ENCODE measurements around the gene WDR6. TPM values are rescaled to one million over a fixed set of nuclear protein-coding genes. Genes with fewer than 3 reads are reported as not detected.

Gene WDR6
- total RNA-seq, 1 experiment from 2014 or later, result 213 TPM

DNA sequence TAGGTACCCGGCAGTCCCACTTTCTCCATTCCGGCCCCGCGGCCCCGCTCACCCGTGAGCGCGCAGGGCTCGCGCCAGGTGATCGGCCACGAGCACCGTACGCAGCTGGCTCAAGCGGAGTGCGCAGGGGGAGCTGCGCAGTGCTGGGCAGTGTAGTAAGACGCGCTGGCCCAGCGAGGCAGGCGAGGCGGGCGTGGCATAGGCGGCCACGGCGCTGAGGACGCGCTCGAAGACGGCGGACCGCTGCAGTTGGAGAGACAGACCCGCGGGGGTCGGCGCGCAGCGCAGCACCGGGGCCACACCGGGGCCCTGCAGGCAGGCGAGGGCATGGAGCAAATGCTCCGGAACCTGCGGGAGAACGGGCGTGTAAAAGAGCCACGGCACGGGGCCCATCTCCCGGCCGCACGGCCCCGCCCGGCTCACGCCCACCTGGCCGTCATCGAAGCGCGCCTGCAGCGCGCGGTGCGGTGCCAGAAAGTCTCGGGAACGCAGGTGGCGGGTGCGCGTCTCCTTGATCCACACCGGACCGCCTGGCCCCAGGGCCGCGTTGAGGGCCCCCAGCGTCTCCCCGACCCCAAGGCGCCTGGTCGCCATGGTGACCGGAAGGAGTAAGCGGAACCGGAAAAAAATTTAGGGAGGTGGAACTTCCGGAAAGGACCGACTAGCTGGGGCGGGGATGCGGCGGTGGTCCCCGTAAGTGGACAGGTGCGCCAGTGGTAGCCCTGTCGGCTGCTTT lies 10.9 kb downstream of the WDR6 start, which contains the start of gene DALRD3 (continued):
- TF ChIP-seq PRRX2 (CRISPR knock-in tag; IDR thresholded peaks at IDR 0.05), result no peak
- no peak; the same call in 1 of the 2 replicates for TF ChIP-seq FOXP1 (CRISPR knock-in tag; IDR thresholded peaks at IDR 0.05; ENCODE audit: borderline replicate concordance)
- no peak for TF ChIP-seq RORB (CRISPR knock-in tag; IDR thresholded peaks at IDR 0.05)
- TF ChIP-seq ETV6 (CRISPR knock-in tag; IDR thresholded peaks at IDR 0.05), result peak; percentile 86
- TF ChIP-seq ESRRA (CRISPR knock-in tag; IDR thresholded peaks at IDR 0.05; ENCODE audit: borderline replicate concordance), result no peak
- TF ChIP-seq NR1H2 (CRISPR knock-in tag; IDR thresholded peaks at IDR 0.05), result no peak
- no peak for TF ChIP-seq JAZF1 (CRISPR knock-in tag; IDR thresholded peaks at IDR 0.05)
- TF ChIP-seq ZNF423 (CRISPR knock-in tag; IDR thresholded peaks at IDR 0.05), result no peak
- peak; percentile 89 for TF ChIP-seq MYBL2 (CRISPR knock-in tag; IDR thresholded peaks at IDR 0.05)
- TF ChIP-seq SP1 (CRISPR knock-in tag; conservative IDR thresholded peaks at IDR 0.05), result peak; percentile 76
- 0 out of 2 replicates have a peak, but pooled peaks have one; percentile 46 for TF ChIP-seq RELA (CRISPR knock-in tag; IDR thresholded peaks at IDR 0.05; ENCODE audit: borderline replicate concordance)
- TF ChIP-seq MLX (CRISPR knock-in tag; IDR thresholded peaks at IDR 0.05), result no peak
- peak; percentile 72 for TF ChIP-seq MAX (CRISPR knock-in tag; IDR thresholded peaks at IDR 0.05)
- no peak for TF ChIP-seq TCF7 (CRISPR knock-in tag; IDR thresholded peaks at IDR 0.05; ENCODE audit: low read depth)
- peak; percentile 11; the same call in 1 of the 2 replicates for TF ChIP-seq GABPB1 (CRISPR knock-in tag; IDR thresholded peaks at IDR 0.05)
- TF ChIP-seq GTF2I (CRISPR knock-in tag; conservative IDR thresholded peaks at IDR 0.05), result 0 out of 2 replicates have a peak, but pooled peaks have one; percentile 39
- no peak; the same call in 1 of the 2 replicates for TF ChIP-seq FOXP4 (CRISPR knock-in tag; IDR thresholded peaks at IDR 0.05)
- TF ChIP-seq ZBTB43 (CRISPR knock-in tag; IDR thresholded peaks at IDR 0.05), result peak; percentile 84

- ChIA-PET POLR2A (interaction anchor here (1.6 to 3.6 kb wide), 4 partner anchors 11 to 75 kb away, joined by 3 to 40 read pairs (median 8); partner anchors contain the start of genes IMPDH2, P4HTM and WDR6), CTCF (interaction anchor here (2.3 to 8.2 kb wide), 2 partner anchors 12 to 30 kb away, joined by 21 to 101 read pairs; partner anchors contain the start of genes P4HTM and WDR6)
- no peaks in the 10 kb centered on the region for H3K27me3 Mint-ChIP-seq (ENCODE audit: low read depth)
- TF ChIP-seq ETV6 (CRISPR knock-in tag; IDR thresholded peaks at IDR 0.05) (peak; percentile 14; the same call in 1 of the 2 replicates), MYBL2 (CRISPR knock-in tag; IDR thresholded peaks at IDR 0.05) (peak; percentile 13; the same call in 1 of the 2 replicates), FOXJ3 (CRISPR knock-in tag; IDR thresholded peaks at IDR 0.05; ENCODE audit: borderline replicate concordance) (no peak), KAT7 (CRISPR knock-in tag; IDR thresholded peaks at IDR 0.05; ENCODE audit: borderline replicate concordance) (0 out of 2 replicates have a peak, but pooled peaks have one; percentile 4)
- TF ChIP-seq, protein P1, sequence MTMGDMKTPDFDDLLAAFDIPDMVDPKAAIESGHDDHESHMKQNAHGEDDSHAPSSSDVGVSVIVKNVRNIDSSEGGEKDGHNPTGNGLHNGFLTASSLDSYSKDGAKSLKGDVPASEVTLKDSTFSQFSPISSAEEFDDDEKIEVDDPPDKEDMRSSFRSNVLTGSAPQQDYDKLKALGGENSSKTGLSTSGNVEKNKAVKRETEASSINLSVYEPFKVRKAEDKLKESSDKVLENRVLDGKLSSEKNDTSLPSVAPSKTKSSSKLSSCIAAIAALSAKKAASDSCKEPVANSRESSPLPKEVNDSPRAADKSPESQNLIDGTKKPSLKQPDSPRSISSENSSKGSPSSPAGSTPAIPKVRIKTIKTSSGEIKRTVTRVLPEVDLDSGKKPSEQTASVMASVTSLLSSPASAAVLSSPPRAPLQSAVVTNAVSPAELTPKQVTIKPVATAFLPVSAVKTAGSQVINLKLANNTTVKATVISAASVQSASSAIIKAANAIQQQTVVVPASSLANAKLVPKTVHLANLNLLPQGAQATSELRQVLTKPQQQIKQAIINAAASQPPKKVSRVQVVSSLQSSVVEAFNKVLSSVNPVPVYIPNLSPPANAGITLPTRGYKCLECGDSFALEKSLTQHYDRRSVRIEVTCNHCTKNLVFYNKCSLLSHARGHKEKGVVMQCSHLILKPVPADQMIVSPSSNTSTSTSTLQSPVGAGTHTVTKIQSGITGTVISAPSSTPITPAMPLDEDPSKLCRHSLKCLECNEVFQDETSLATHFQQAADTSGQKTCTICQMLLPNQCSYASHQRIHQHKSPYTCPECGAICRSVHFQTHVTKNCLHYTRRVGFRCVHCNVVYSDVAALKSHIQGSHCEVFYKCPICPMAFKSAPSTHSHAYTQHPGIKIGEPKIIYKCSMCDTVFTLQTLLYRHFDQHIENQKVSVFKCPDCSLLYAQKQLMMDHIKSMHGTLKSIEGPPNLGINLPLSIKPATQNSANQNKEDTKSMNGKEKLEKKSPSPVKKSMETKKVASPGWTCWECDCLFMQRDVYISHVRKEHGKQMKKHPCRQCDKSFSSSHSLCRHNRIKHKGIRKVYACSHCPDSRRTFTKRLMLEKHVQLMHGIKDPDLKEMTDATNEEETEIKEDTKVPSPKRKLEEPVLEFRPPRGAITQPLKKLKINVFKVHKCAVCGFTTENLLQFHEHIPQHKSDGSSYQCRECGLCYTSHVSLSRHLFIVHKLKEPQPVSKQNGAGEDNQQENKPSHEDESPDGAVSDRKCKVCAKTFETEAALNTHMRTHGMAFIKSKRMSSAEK (CRISPR knock-in tag; IDR thresholded peaks at IDR 0.05; ENCODE audit: borderline replicate concordance), result no peak
- peak overlapping the region; percentile 92 for H3K4me3 Mint-ChIP-seq
- peaks cover 33% of the 10 kb centered on the region for H3K36me3 Mint-ChIP-seq
- no peak for DNase-seq (ENCODE audit: low spot score)
- H3K4me1 Mint-ChIP-seq, result peaks cover 25% of the 10 kb centered on the region
- peak overlapping the region; percentile 92 for H3K27ac Mint-ChIP-seq
- H3K9me3 Mint-ChIP-seq, result no peaks in the 10 kb centered on the region
- ATAC-seq, result no peak
These were observed 11.5 kb downstream of the WDR6 start for GRCh38 chr3:49018707-49019006.
